Central memory CD4-positive, alpha-beta T cell (primary cell): ENCODE data around the gene METTL9.
"Not testable (repeated sequence)": the region's sequence is repeated elsewhere in the genome, so short reads cannot be mapped to it uniquely, and the experiment has no call there.

Source experiments
- DNase-seq: peaks from one replicate; pipeline ENCODE4 v3.0.0; 2022
- total RNA-seq, 3 experiments: gene quantifications; one replicate each; lab custom pipeline; 2026; lab: John Stamatoyannopoulos, UW

The METTL9 gene
- total RNA-seq, result 54.4 to 139 (median 94.1) reads per million in 3 experiments

GRCh38 chr16:21599122-21600030, at the start of gene METTL9:
METTL9 (plus strand) TSS chr16:21599577; CDS start chr16:21599734, 157 bp downstream.
- peak; percentile 94 for DNase-seq

- DNase-seq, result not testable (repeated sequence)
These were observed 49.4 kb upstream of the METTL9 start for GRCh38 chr16:21549975-21550374.

GRCh38 chr16:21550435-21550834, 48.9 kb upstream of the METTL9 start:
- DNase-seq, result not testable (repeated sequence)

GRCh38 chr16:21551076-21551475, 48.3 kb upstream of the METTL9 start:
- not testable (repeated sequence) for DNase-seq

- not testable (repeated sequence) for DNase-seq
These were observed 47.8 kb upstream of the METTL9 start for GRCh38 chr16:21551600-21551999.

GRCh38 chr16:21553481-21554296, 45.7 kb upstream of the METTL9 start:
- not testable (repeated sequence) for DNase-seq

- DNase-seq, result peak; percentile 85
These were observed 44.4 kb upstream of the METTL9 start for GRCh38 chr16:21554795-21555585.

- not testable (repeated sequence) for DNase-seq
These were observed 43.8 kb upstream of the METTL9 start for GRCh38 chr16:21555621-21556020.

- DNase-seq, result not testable (repeated sequence)
These were observed 43.3 kb upstream of the METTL9 start for GRCh38 chr16:21556026-21556595.

- DNase-seq, result not testable (repeated sequence)
These were observed 42.6 kb upstream of the METTL9 start for GRCh38 chr16:21556651-21557241.

- DNase-seq, result no peak
These were observed 38.9 kb upstream of the METTL9 start for GRCh38 chr16:21560462-21560861.

GRCh38 chr16:21563676-21564075, 35.7 kb upstream of the METTL9 start:
- no peak for DNase-seq

GRCh38 chr16:21564367-21564766, 35.0 kb upstream of the METTL9 start:
- not testable (repeated sequence) for DNase-seq

- no peak for DNase-seq
These were observed 33.9 kb upstream of the METTL9 start for GRCh38 chr16:21565507-21565860.

GRCh38 chr16:21565861-21566669, 33.3 kb upstream of the METTL9 start:
- DNase-seq, result peak; percentile 9

- DNase-seq, result no peak
These were observed 32.4 kb upstream of the METTL9 start for GRCh38 chr16:21566891-21567414.

GRCh38 chr16:21567496-21567895, 31.9 kb upstream of the METTL9 start:
- DNase-seq, result not testable (repeated sequence)

GRCh38 chr16:21568502-21569189, 30.7 kb upstream of the METTL9 start:
- DNase-seq, result no peak

- DNase-seq, result no peak
These were observed 28.7 kb upstream of the METTL9 start for GRCh38 chr16:21570676-21571017.

GRCh38 chr16:21573506-21573905, 25.9 kb upstream of the METTL9 start:
- not testable (repeated sequence) for DNase-seq
